Activated T-cell treated with anti-CD3 and anti-CD28 coated beads, Interleukin-2, amount 50 U/mL, for 1 hour (primary cell): ENCODE measurements around the gene MAD2L1BP.

Experiments used
- DNase-seq: peaks from one replicate; pipeline ENCODE4 v3.0.0-alpha.2; 2020

The MAD2L1BP gene

DNA sequence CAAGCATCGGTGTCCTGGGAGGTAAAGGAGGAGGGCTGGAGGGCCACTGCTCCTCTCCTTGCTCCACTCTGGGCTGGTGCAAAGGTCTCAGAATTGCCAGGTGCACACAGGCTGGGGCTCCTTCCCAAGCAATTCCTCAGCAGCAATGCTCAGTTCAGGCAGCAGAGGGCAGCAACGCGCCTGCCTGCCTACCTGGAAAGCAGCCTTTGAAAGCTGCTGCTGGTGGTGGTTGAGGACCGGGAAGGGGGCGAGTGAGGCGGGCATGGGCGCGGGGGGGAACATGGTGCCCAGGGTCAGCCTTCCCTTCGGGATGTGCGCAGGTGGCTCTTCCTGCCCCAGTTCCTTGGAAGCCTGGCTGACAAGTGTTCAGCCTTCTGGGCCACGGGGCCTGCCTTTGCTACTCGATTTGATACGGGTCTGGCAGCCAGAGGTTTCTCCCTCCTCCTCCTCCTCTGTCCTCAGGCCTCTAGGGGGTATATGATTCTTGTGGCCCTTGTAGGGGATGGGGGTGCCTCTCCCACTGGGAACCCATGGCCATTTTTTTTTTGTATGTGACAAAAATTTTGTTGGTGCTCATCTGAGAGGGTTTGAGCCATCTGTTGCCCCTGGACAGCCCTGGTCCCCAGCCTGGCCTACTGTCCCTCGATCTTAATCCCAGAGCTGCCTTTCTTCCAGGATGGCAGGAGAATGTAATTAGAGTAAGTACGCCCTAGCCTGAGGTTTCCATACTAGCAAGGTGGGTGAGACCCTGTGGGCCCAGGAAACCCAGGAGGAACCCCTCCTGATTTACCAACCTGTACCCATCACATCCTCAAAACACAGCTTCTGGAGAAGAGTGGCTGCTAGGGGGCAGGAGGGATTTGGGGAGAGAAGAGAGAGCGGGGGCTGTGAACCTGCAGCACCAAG is 31.9 kb downstream of the MAD2L1BP start:
- peak; percentile 83 for DNase-seq

DNA sequence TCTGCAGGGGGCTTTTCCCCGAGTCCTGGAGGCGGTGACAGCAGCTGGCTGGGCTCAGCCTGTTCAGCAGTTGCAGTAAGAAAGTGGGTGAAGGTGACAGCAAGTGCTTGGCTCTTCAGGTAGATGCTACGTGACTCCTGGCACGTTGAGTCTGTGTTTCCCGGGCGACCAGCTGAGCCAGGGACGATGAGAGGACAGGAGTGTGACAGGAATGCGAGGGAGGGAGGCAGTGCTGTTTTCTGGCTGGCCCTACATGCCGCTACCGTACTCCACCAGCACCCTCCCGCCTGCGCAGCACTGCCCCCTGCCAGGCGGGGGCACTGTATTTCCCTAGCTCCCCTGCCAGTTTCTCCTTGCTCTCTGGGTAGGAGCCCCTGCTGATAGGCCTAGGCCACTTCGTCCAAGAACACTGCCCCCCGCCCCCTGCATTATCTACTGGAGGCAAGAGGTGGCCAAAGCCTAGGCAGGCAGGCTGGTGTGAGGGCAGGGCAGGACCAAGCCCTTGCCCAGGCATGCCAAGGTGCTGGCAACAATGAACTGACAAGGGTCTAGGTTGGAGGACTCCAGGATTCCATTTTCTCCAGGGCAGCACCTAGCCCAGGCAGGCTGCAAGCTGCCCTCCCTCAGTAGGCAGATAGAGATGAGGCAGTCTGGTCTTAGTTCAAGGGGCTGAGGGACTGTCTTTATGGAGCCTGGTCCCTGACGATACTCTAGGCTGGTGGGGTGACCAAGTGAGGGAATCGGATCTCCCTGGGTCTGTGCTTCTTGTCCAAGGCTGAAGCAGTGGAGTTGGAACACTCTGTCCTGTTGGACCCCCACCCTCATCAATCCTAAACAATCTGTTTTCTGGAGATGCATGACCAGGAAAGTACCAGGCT is 32.8 kb downstream of the MAD2L1BP start:
- peak; percentile 62 for DNase-seq

DNA sequence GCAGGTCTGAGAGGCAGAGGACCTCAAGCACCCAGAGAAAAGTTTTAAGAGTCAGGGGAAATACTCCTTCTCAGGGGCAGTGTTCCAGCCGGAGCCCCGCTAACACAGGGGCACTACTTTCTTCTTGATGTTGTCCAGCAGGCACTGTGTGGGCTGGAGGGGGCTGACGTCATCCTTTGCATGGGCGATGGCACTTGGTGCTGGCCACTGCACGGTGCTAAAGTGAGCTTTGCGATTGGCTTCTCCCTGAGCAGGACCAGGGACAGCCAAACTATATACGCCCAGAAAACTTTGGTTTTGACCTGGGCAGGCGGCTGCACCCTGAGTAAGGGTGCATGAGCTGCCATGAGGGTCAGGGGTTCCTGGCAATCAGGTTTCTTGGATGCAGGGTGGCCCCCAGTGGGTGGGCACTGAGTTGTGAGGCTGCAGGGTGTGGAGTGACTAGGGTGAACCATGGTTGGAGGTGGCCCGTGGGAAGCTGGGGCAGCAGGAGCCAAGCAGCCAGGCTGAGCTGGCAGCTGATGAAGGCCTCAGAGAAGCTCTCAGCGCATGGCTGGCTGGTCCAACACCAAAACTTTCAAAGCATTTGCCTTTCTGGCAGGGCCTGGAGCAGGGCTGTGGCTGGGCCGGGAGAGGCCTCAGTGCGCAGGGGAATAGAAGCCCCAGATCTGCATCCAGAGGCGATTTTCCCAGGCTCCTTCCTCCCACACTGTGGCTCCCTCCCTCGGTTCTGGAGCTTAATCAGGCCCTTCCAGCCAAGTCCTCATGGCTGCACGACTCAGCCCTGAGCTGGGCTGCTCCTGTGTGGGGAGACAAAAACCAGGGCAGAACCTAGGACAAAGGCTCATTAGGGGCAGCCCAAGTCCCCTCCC is 33.6 kb downstream of the MAD2L1BP start:
- no peak for DNase-seq

DNA sequence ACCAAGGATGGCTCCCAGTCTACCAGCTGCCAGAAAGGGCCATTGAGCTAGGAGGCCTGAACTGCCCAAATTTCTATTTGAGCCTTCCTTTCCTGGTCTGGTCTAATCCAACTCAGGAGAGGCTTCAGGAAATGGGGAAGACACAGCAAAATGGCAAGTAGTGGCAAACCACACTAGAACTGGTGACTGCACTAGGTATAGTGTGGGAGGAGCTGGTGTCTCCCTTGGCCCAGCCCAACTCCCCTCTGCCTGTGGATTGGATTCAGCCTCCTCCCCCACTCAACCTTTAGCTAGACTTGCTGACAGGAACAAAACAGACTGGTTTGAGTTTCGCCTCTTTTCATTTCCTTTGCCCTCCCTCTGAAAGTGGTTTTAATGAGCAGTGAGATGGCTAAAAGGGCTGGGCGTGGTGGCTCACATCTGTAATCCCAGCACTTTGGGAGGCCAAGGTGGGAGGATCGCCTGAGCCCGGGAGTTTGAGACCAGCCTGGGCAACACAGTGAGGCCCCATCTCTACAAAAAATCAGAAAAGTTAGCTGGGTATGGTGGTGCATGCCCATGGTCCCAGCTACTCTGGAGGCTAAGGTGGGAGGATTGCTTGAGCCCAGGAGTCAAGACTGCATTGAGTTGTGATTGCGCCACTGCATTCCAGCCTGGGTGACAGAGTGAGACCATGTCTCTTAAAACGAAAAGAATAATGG is 34.4 kb downstream of the MAD2L1BP start:
- no peak for DNase-seq

DNA sequence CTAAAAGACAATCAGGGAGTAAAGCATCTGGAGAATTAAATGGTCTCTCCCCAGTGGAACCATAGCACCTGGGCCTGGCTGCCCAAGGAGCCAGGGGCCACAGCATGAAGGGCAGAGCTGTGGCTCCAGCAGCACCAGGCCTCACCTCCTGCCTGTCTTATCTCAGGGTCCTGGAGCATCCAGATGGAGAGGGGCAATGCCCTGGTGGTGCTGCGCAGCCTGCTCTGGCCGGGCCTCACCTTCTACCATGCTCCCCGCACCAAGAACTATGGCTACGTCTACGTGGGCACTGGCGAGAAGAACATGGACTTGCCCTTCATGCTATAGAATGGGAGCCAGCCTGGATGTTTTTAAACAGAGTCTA is 35.0 kb downstream of the MAD2L1BP start:
- no peak for DNase-seq

DNA sequence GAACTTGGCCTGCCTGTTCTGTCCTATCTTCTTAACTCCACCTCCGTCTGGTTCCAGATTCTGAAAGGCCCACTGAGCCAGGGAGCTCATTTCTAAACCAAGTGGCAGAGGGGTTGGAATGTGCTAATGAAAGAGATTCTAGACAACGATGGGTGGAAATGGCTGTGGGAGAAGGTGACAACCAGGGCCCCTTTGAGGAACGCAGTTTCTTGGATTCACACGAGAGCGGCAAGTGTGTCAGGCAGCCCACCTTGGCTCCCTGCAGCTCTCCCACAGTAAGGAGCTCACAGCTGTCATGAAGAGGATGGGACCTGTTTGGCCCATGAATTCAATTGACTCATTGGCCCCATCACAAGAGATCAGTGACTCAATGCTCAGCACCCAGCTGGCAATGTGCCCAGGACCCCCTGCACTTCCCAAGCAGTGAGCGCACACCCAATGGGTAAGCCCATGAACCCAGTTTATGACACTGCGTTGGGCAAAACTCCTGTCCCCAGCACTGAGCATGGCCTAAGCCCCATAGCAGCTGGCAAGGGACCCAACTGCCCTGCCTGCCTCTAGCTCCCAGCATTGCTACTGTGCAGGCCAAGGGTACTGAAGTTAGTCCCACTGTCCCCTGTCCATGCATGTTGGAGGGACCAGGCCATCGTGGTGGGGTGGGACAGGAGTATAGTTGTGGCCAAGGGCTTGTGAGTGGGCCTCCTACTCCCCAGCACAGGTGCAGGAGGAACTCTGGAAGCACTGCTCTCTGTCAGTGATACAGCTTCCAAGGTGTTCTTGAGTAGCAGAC is 35.6 kb downstream of the MAD2L1BP start:
- DNase-seq, result no peak

DNA sequence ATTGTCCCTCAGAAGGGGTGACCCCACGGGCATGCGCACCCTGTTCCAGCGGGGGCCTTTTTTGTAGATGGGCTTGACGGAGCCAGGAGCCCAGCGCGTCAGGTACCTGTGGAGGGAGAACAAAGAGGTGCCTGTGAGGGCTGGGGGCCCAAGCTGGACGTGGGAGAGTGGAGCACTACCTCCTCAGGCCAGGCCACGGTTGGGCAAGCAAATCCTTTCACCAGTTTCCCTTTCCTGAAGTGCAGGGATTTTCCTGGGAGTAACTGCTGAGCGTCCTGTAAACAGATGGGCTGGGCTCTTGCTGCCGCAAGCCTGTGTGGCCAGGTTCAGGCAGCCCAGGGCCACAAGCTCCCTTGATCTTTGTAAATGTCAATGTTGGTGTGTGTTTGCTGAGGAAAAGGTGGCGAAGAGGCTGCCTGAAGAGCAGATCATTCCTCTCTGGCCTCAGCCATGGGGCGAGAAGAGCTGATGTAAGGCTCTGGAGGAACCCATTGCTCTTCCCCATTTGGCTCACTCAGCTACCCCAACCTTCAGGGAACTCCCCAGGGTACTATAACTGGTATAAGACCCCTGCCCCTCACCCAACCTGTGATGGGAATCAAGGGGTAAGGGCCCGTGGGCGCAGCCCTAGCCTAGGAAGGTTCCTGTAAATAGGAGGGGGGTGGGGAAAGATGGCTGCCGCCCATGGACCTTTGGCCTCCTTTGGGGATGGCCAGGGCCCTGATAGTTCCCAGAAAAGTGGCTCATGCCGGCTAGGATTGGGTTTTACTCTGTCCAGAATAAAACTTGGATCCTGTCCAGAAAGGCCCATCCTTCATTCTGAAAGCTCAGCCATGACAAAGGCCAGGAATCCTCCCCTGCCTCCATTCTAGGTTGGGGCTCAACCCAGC is 36.4 kb downstream of the MAD2L1BP start:
- DNase-seq, result no peak

DNA sequence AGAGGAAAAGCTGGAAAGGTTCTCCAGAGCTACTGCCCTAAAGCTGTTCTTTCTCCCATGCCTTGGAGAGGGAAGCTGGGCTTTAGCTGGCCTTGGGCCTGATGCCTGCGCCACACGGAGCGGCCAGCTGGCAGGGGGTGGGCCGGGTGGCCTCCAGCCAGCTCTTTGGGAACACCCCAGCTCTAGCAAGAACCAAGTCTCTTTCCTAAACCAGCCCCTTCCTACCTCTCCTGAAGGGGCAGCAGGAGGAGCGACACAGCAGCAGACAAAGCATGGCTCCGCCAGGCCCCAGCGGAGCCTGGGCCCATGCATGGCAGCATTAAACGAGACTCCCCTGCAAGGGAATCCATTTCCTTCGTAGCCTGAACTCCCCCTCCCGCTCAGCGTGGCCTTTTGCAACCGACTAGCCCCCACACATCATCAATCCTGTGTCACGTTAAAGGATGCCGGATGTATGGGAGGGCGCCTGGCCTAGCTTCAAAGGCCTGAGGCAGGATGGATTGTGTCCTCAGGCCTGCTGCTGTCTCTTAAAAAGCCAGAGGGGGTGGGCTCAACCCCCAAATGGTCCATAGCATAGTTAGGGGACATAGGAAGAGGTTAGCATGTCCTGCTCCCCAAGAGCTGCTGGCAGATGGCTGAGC is 37.9 kb downstream of the MAD2L1BP start:
- no peak for DNase-seq

DNA sequence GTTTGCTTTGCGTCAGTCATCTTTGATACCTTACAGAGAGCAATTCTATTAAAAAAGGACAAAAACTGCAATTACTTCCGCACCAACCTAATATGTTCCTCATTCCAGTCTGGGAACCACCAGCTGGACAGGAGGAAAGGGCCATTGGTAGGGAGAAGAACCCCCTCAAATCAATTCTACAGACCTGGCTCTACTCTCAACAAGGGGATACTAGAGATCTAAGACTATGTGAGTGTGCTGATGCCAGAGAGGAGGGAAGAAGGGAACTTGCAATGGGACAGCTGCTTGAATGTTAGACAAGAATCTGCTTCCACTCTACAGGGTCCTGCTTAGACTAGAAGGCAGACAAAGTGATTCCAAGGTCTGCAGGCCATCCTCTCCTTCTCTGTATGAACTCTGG is 38.7 kb downstream of the MAD2L1BP start:
- no peak for DNase-seq

DNA sequence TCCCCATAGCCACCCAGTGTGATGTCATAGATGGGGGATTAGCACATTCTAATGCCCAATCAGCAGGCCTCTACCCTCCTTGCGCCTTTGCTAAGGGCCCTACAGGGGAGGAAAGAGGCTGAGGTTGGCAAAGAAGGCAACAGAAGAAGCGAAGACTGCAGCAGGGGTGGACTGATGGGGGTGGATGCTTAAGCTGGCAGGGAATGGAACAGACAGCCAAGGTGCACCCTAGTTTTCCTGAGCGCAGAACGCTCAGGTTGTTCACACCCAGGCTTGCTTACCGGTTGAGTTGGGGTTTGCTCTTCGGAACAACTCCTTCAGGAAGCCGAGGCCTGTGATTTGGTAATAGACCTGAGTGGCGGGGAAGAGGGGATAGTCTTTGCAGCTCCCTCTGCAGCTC is 39.3 kb downstream of the MAD2L1BP start:
- no peak for DNase-seq

DNA sequence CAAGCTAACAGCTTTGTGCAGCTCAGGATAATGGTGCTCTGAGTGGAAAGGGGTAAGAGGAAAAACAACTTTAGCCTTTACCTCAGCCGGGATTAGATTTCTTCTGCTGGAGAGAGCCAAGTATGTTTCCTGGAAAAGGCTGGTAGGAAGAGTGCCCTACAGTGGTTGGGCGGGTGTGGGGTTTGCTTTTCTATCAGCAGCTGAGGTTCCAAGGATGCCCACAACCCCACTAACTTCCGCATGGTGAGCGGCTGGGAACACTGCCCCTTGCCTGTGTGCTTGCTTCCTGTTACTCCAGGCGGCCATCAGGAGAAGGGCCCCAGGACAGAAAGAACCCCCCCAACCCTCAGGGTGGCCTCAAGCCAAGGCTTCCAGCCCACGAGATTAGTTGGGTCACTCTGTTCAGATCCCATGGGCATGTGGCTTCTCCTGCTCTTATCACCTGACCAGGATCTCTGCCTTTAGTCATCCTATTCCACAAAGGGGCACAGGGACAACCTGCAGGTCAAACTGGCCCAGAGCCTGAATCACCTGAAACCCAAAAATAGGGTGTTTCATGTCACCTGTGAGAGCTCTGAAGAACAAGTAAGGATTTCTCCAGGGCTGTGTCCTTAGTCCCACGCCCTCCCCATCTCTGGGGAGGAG is 41.4 kb downstream of the MAD2L1BP start:
- DNase-seq, result no peak

DNA sequence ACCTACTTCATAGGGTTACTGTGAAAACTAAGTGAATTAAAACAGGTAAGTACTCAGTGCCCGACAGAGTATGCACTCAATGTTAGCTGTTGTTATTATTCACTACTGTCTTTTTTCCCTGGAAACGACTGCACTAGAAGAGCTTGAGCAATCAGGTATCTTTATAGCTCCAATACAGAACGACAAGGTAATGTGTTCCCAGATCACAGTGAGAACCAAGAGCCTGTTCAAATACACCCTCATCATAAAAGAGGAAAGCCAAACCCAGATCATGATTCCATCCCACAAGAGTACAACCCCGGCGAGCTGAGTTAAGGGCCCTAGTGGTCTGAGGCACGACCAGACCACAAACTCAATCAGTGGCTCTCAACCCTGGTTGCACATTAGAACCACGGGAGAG is 42.1 kb downstream of the MAD2L1BP start:
- DNase-seq, result no peak

DNA sequence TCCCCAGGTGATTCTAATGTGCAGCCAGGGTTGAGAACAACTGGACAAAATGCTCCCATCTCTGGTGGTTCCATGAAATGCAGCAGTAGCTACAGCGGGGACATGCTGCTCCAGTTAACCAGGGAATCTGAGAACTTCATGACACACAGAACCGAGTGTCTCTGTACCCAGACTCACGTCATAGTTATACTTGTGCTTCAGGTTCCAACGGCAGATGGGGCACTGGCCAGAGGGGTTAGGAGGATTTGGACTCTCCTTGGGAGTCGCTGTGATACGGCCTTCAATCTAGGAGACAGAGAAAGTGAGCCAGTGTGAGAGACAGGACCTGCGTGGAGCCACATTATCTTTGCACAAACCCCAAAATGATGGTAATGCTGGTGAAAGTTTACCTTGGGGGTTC is 42.7 kb downstream of the MAD2L1BP start:
- DNase-seq, result no peak

DNA sequence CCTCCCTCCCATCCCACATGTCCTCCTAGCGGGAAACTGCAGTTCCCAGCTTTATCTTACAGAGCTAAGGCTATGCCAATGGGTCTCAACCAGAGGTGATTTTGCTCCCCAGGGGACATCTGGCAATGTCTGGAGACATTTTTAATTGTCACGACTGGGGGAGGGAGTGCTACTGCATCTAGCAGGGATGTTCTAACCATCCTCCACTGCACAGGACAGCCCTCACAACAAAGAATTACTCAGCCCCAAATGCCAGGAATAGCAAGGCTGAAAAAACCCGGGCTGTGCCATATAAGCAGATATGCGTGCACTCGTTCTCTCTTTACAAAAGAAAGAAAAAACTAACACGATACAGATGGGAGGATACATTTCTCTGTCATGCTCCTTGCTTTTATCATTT is 43.4 kb downstream of the MAD2L1BP start:
- DNase-seq, result no peak

DNA sequence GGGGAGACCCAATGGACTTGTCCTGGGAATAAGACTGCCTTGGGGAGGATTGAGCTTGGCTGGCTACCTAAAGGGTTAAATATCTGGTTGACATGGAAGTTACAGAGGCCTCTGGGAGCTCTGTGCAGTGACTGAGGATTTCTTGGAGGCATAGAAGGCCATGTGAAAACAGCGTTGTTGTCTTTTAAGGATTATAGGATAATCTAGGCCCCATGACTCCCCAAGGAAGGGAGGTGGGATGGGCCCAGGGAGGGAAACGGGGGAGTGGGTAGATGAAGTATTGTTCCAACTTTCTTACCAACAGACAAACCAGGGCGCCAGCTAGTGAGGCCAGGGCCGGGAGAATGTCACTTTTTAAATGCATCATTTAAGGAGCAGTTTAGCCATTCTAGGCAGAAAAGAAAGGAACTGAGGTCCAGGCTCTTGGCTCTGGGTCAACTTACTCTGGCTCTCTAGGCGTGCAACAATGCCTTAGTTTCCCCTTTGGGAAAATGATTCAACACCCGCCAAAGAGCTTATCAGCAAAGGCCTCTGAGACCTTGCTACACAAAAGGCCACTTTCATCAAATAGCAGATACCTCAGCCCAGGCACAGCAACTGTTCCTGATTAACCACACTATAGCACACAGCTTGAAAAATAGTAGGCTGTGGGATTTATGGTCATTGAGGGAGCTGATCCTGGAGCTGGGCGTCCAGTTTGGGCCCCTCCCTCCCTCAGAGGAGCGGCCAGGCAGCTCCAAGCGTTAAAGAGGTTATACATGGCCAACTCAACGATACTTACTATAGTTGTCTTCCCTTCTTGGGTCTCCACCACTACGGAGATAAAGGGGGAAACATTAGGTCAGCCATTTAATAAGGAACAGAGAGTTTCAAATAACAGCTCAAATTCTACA is 44.9 kb downstream of the MAD2L1BP start:
- DNase-seq, result no peak

DNA sequence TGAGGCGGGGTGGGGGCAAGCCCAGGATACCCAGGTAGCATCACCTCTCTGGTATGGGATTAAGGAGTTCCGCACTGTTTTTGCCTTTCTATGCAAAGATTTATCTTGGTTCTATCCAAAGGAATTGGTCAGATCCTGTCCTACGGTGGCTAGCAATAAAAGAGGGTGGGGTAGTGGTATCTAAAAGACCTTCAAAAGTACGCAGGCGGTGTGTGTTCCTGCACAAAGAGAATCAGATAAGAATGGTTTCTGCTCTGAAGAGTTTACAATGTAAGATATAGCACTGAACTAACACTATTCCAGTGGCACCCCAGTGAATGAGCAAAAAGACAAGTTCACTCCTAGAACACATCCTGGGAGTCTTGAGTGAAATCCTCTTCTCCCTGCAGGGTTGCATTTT is 45.7 kb downstream of the MAD2L1BP start:
- DNase-seq, result no peak

DNA sequence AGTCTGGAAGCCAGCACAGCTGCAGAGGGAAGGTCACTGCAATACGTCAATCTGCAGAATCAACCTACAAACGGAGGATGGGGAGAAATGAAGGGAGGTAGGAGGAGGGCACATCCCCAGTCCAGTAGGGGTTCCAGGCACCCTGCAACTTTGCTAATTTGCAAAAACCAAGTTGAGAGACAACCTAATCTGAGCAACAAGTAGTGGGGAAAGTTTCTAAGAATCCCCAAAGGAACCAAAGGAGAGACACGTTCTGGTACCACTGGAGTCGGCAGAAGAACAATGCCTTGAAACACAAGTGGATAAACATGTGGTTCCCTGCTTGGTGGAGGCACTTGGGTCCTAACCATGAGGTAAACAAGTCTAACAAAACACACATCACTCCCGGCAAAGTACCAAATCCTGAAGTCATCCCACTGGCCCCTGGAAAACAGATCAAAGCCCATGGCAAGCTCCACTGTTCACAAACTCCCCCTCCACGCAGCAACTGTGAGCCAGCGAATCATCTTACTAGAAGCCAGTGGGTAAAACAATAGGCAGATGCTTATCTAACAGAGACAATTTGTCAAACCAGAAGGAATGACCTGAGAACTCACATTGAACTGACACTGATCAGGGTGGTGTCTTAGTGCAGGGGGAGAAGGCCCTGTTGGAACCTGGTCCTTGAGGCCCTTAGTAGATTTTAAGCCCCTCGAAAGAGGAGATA is 47.2 kb downstream of the MAD2L1BP start:
- no peak for DNase-seq
